GOT3 (cell line): ENCODE measurements around the gene SPEF2.

ENCODE experiments used
- DNase-seq: peaks from one replicate; lab custom pipeline; 2025; ENCODE audit warnings: mixed read lengths; lab: John Stamatoyannopoulos, UW

SPEF2 gene, protein sequence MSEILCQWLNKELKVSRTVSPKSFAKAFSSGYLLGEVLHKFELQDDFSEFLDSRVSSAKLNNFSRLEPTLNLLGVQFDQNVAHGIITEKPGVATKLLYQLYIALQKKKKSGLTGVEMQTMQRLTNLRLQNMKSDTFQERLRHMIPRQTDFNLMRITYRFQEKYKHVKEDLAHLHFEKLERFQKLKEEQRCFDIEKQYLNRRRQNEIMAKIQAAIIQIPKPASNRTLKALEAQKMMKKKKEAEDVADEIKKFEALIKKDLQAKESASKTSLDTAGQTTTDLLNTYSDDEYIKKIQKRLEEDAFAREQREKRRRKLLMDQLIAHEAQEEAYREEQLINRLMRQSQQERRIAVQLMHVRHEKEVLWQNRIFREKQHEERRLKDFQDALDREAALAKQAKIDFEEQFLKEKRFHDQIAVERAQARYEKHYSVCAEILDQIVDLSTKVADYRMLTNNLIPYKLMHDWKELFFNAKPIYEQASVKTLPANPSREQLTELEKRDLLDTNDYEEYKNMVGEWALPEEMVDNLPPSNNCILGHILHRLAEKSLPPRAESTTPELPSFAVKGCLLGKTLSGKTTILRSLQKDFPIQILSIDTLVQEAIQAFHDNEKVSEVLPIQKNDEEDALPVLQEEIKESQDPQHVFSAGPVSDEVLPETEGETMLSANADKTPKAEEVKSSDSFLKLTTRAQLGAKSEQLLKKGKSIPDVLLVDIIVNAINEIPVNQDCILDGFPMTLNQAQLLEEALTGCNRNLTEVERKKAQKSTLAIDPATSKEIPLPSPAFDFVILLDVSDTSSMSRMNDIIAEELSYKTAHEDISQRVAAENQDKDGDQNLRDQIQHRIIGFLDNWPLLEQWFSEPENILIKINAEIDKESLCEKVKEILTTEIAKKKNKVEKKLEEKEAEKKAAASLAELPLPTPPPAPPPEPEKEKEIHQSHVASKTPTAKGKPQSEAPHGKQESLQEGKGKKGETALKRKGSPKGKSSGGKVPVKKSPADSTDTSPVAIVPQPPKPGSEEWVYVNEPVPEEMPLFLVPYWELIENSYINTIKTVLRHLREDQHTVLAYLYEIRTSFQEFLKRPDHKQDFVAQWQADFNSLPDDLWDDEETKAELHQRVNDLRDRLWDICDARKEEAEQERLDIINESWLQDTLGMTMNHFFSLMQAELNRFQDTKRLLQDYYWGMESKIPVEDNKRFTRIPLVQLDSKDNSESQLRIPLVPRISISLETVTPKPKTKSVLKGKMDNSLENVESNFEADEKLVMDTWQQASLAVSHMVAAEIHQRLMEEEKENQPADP (N-terminal part only)

DNA sequence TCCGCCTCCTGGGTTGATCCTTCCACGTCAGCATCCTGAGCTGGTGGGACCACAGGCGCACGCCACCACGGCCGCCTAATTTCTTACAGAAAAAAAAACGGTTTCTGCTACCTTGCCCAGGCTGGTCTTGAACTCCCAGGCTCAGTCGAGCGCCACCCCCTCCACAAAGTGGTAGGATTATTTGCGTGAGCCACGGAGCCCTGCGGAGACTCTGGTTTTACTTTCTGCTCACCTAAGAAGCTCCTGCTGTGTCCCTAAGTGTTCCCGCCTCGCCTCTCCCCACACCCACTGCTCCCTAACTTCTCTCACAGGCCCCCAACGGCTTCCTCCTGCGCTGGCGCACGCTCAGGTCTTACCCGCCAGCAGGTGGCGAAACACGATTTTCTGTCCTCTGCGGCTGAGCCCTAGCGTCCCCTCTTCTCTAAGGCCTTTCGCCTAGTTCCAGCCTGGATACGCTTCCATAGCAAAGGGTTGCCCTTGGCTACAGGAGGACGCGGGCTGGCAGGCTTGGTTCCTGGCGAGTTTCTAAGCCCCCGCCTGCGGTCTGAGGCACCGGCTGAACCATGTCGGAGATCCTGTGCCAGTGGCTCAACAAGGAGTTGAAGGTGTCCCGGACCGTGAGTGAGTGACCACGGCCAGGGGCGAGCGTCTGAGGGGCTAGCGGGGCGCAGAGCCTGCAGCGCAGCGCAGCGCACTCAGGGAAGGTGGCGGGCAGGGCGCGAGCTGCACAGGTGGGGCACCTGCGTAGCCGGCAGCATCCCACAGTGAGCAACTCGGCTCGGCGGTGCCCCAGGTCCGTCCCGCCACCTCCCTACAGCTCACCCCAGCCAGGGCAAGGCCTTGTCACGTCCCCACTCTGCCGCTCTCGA, at the start of gene SPEF2:
Gene SPEF2, plus strand, starts transcription at position 429 of the 869 bp plus-strand sequence. Its CDS starts 135 bp downstream, at position 564.
- DNase-seq: peak; percentile 49

DNA sequence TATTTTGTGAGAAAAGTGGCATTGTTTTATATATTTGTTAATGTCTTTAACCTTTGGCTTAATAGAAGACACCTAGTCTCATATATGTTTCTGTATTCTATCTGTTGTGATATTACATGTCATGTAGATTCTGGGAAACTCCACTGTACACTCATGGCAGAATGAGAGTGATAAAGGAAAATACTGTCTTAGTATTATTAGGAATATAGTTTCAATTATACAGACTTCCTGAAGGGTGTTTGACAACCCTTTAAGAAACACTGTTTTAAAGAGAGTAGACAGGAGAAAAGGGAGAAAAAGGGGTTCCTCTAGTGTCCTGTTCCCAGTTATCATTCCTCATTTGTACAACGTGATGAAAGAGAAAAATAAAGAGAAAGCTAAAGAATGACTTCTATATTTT, 42.1 kb upstream of the SPEF2 start:
- DNase-seq: no peak

DNA sequence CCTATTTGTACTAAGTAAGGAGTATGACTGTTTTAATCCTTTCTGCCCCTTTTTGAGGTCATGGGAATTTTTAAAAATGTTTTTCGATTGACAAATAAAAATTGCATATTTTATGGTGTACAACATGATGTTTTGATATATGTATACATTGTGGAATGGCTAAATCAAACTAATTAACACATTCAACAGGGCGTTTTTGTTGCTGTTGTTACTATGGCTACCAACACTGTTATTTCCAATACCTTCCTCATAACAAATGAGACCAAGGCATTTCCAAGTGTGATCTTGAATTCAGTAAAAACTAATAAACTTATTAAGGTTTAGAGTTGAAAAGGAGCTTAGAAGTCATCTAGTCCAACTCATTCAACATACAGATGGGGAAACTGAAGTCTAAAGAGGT, 30.2 kb upstream of the SPEF2 start:
- no peak for DNase-seq

DNA sequence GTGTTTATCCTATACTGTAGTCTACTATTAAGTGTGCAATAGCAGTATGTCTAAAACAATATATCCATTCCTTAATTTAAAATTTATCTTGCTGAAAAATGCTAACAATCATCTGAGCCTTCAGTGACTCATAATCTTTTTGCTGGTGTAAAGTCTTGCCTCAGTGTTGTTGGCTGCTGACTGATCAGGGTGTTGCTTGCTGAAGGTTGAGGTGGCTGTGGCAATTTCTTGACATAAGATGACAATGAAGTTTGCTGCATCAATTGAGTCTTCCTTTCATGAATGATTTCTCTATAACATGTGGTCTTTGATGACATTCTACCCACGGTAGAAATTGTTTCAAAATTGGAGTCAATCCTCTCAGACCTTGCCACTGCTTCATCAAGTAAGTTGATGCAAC, 24.3 kb upstream of the SPEF2 start:
- no peak for DNase-seq

DNA sequence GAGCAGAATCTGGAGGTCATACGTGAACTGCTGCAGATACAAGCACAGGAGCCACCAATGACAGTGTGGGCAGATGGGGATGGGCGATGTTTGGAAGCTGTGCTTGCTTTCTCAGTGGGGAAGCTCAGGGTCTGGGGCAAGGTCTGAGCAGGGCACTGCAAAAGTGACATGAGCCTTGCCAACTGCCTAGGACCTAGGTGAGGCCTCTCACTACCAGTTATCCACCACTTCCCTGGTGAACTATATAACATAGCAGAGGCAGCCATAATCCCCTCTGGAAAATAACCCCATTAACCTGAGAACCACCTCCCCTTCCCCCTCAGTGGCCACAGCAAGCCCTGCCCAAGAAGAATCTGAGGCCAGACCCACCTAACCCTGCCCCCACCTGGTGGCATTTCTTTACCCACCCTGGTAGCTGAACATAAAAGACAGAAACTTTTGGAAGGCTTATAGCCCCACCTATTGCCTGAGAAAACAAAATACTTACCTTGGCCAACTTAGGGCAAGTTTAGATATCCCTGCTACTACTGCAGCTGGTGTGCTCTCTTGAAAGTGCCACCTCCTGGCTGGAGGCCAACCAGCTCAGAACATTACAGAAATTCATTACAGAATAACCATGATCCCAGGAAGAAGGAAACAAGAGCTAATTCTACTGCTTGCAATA, 18.8 kb upstream of the SPEF2 start:
- DNase-seq: no peak

DNA sequence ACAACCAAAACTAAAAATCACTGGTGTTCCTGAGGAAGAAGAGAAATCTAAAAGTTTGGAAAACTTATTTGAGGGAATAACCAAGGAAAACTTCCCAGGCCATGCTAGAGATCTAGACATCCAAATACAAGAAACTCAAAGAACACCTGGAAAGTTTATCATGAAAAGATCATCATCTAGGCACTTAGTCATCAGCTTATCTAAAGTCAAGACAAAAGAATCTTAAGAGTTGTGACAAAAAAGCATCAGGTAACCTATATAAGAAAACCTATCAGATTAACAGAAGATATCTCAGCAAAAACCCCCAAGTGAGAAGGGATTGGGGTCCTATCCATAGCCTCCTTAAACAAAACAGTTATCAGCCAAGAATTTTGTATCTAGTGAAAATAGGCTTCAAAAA, 17.1 kb upstream of the SPEF2 start:
- DNase-seq: no peak

DNA sequence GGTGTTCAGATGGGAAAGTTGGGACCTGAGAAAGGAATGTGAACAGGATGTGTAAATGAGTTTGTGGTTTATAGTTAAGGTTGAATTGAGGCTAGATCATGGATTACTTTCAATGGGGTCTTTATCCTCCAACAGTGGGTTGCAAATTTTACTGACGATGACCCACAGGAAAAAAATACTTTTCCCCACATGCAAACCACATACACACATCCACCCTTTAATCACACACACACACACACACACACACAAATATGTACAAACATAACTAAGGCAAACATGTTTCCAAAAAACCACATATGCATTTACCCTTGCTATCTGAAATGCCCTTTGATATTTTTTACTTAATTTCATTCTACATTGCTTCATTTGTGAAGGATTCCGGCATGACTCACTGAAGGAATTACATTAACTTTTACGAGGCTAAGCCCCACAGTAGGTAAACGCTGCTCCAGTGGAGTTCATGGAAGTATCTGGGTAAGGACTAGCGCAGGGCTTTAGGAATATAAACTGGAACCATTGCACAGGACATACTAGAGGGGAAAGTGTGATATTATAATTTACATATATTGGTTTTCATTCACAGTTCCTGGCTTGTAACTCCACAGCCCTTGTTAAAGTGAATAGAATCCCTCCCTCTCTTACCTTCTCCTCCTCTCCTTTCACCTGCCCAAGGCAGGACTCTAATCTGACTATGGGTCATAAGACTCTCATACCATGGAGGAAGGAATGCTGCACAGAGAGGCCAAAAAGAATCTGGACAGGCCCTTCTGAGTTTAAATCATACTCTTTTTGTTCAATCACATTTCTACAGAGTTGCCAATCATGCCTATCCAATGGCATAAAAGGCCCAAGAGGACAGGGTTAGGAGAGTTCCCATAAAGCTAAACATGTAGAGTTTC, 8.5 kb upstream of the SPEF2 start:
- DNase-seq: no peak

DNA sequence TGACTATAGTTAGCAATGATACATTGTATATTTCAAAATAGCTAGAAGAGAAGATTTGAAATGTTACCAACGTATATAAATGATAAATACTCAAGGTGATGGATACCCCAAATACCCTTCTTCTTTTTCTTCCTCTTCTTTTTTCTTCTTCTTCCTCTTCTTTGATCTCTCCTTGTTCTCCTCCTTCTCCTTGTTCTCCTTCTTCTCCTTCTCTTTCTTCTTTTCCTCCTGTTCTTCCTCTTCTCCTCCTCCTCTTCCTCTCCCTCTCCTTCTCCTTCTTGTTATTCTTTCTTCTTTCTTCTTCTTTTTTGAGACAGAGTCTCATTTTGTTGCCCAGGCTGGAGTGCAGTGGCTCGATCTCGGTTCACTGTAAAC, 616 bp upstream of the SPEF2 start:
- DNase-seq: no peak

DNA sequence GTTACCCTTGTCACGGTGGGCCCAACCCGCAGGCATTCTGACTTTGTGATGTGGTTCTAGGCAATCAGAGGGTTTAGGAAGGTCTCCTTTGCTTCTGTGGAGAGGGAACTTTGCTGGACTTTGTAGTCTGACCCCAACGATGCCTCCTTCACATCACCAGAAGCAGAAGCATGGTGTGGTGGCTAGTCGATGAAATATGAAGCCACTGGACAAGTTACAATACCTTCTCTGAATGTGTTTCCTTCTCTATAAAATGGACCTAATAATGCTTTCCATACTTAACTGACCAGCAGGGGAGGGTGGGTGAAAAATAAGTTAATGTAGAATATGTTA, 607 bp downstream of the SPEF2 start:
- no peak for DNase-seq

DNA sequence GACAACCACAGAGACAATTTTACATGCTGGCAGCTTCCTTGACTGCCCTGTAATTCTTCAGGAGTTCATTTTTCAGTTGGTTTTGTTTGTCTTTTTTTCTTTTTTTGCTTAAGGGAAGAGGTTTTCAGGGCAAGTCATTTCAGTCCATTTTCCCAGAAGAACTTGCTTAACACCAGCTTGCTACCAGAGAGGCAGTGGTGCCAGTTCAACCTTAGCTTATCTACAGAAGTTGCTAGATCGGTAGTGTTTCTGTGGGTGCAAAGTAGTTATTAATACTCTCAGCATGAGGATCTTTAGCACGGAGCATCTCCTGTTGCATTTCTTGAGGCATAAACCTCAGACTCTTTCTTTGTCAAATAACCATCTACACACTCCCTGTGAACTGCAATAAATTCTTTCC, 1.1 kb downstream of the SPEF2 start:
- DNase-seq: no peak

DNA sequence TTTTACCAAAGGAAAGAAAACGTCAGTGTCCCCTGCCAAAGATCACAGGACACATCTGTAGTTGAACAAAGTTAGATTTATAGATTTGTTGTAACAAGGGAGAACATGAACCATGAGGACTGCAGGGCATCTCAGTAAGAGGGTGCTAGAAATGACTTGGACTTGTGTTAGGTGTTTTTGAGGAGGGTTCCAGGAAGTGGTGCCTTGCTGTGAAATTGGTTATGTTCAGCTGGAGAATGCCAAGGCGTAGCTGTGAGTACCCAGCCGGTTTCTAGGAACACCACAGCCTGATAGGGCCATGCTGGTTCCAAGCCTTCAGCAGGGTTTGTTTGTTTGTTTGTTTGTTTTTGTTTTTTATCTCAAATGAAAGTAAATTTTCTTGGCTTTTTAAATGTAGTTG, 5.3 kb downstream of the SPEF2 start:
- no peak for DNase-seq

DNA sequence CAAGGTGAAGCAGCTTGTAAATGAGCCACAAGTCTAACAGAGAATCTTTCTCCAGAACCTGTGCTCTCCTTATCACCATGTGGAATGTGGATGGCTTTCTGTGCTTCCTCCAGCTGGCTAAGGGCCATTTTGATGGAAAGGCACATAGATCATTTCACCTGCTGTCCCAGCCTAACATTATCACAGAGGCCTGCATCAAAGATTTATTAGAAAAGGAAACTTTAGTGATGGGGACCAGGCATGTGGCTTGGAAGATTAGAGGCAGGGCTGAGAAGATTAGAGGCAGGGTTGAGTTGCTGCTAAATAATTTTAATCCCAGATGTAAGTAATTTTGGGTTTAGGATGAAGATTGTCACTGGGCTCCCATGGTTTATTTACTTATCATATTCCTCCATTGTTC, 6.3 kb downstream of the SPEF2 start:
- no peak for DNase-seq

DNA sequence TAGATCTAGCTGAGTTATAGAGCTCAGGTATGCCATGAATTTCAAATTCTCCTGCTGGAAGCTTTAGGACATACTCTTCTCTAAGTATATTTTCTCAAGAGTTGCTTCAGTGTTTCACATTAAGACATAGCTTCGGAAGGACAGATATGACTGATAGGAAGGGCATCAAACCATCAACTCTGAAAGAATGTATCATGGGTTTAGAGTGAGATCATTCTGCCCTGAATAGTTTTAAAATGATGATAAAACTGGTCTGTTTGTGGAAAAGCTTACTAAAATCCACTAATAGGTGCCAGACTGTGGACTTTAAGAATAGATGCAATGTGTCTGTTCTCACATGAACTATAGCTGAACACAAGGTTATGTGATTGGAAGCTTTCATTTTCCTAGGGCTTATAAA, 8.4 kb downstream of the SPEF2 start:
- no peak for DNase-seq

DNA sequence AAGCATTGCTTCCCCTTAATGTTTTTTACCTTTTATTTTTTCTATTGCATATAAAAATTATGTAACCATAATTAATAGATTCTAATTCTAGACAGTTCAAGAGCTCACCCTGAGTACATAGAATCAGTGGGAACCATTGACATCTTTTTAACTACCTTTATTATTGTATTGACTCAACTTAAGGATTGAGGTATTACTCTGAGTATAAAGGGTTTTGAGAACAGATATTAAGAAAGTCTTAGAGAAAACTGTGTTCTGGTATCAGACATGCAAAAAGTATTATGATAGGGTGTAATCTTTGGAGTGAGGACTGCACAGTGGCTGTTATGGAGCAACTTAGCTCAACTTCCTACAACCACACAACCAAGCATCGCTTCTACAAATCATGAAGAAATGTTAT, 8.9 kb downstream of the SPEF2 start:
- DNase-seq: no peak

DNA sequence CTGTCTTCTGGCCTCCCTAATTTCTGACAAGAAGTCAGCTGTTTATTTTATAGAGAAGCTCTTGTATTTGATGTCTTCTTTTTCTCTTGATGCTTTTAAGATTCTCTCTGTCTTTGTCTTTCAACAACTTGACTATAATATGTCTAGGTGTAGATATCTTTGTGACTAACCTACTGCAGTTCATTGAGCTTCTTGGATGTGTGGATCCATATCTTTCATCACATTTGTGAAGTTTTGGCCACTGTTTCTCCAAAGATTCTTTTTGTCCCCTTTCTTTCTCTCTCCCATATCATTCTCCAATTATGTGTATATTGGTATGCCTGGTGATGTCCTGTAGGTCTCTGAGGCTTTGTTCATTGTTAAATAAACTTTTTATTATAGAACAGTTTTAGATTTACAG, 16.7 kb downstream of the SPEF2 start:
- no peak for DNase-seq

DNA sequence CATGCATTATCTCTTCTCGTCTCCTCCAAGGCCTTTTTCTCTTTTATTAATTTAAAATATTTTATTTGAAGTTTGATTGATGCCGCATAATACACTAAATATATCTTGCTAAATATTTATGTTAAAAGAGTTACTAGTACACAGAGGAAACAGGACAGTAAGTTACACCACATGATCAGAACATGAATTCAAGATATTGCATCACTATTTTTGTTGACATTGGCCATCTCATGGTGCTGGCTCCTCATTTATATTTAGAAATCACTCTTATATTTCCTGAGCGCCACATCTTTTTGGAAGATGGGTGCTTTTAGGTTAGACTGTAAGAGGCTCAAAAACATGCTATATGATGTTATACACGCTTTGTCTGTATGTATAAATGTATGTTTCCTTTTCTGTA, 23.0 kb downstream of the SPEF2 start:
- DNase-seq: no peak

DNA sequence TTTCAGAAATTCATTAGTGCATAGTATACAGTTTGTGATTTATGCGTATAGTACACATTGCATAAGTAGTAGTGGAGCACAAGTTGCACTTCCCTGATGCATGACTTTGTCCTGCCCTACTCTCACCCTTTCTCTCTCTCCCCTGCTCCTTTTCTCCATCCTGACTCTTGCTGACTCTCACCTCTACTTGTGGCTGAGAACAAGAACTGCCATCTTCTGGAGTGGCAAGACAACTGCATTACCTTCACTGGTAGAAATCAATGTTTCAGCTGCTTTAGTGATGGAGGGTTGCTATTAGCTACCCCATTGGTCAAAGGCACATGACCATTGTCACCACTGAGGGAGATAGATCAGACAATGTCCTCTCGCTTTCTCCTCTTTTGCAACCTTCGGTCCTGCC, 26.9 kb downstream of the SPEF2 start:
- no peak for DNase-seq

DNA sequence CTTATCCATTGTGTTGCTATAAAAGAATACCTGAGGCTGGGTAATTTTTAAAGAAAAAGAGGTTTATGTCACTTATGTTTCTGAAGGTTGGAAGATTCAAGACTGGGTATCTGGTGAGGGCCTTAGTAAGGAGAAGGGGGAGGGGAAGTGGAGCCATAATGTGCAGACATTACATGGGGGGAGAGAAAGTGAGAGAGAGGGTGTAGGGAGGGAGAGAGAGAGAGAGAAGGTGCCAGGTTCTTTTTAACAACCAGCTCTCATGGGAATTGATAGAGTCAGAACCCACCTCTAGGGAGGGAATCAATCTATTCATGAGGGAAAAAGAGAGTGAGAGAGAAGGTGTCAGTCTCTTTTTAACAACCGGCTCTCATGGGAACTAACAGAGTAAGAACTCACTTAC, 29.5 kb downstream of the SPEF2 start:
- DNase-seq: no peak

DNA sequence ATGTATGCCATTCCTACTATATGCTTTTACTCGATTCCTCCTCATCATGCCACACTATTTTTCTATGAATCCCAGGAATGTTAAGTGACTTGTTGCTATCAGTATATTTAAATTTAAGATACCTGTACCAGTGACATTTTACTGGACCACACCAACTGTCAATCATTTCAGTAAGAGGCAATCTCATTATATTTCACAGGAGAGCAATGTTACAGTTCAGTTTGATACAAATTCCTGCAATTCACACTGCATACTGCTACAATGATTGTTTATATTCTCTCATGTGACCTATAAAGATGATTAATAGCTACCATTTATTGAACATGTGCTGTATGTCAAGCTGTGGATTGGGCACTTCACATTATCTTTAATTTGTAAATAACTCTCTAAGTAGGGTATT, 30.0 kb downstream of the SPEF2 start:
- no peak for DNase-seq
